ENCODE results near the gene GPER1.
"Not testable (repeated sequence)": the region's sequence is repeated elsewhere in the genome, so short reads cannot be mapped to it uniquely, and the experiment has no call there.

GPER1 gene

GRCh38 chr7:1114088-1114487, 26.2 kb downstream of the GPER1 start:
- in situ Hi-C loops (cut with MboI; ENCODE audit: low sequenced_read_pairs), result no loop called here
- DNase-seq (ENCODE audit: low spot score in 2 of 2), result no peak
- Histone ChIP-seq H3K36me3 (replicated peaks) (no peaks in the 10 kb centered on the region), H3K4me3 (no peak overlapping the region), H3K9me3 (no peaks in the 10 kb centered on the region), H3K4me1 (no peaks in the 10 kb centered on the region), H3K27me3 (ENCODE audit: low read depth) (no peaks in the 10 kb centered on the region)

DNA sequence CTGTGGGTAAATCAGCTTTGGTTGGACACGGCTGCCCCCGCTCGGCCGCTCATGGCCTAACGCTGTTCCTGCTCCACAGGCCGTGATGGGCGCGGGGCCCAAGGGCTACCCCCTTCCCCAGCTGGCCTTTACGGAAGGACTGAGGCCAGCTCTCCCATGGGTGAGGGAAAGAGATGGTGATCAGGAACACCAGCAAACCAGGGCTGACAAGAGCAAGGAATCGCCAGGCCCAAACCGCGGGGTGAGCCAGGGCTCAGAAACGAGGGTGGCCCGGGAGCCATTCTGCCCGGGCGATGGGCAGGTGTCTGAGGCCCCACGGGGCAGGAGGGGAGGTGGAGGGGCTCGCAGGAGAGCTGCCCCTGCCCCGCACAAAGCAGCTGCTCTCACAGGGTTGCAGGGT, 26.6 kb downstream of the GPER1 start:
- Histone ChIP-seq H3K36me3 (replicated peaks) (no peaks in the 10 kb centered on the region), H3K4me3 (no peak overlapping the region), H3K9me3 (no peaks in the 10 kb centered on the region), H3K27me3 (ENCODE audit: low read depth) (no peaks in the 10 kb centered on the region), H3K4me1 (no peaks in the 10 kb centered on the region)
- in situ Hi-C loops (cut with MboI; ENCODE audit: low sequenced_read_pairs), result no loop called here
- DNase-seq (ENCODE audit: low spot score in 2 of 2), result no peak

GRCh38 chr7:1115171-1116045, 27.5 kb downstream of the GPER1 start:
- H3K36me3 ChIP-seq (replicated peaks); H3K9me3 ChIP-seq; in situ Hi-C loops (cut with MboI; ENCODE audit: low sequenced_read_pairs); H3K27me3 ChIP-seq (ENCODE audit: low read depth); DNase-seq (ENCODE audit: low spot score in 2 of 2); H3K4me3 ChIP-seq; H3K4me1 ChIP-seq: not testable (repeated sequence)

DNA sequence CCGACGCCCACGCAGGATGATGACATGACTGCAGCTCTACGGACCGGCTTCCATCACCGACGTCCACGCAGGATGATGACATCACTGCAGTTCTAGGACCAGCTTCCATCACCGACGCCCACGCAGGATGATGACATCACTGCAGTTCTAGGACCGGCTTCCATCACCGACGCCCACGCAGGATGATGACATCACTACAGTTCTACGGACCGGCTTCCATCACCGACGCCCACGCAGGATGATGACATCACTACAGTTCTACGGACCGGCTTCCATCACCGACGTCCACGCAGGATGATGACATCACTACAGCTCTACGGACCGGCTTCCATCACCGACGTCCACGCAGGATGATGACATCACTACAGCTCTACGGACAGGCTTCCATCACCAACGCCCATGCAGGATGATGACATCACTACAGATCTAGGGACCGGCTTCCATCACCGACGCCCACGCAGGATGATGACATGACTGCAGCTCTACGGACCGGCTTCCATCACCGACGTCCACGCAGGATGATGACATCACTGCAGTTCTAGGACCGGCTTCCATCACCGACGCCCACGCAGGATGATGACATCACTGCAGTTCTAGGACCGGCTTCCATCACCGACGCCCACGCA, 28.6 kb downstream of the GPER1 start:
- H3K36me3 ChIP-seq (replicated peaks); DNase-seq (ENCODE audit: low spot score in 2 of 2); H3K27me3 ChIP-seq (ENCODE audit: low read depth); in situ Hi-C loops (cut with MboI; ENCODE audit: low sequenced_read_pairs); H3K9me3 ChIP-seq; H3K4me1 ChIP-seq; H3K4me3 ChIP-seq: not testable (repeated sequence)

- Histone ChIP-seq H3K27me3 (ENCODE audit: low read depth) (no peaks in the 10 kb centered on the region), H3K4me1 (no peaks in the 10 kb centered on the region), H3K9me3 (no peaks in the 10 kb centered on the region), H3K4me3 (no peak overlapping the region), H3K36me3 (replicated peaks) (no peaks in the 10 kb centered on the region)
- DNase-seq (ENCODE audit: low spot score in 2 of 2), result no peak
- in situ Hi-C loops (cut with MboI; ENCODE audit: low sequenced_read_pairs), result no loop called here
These were observed 29.5 kb downstream of the GPER1 start for GRCh38 chr7:1117321-1117928.

- in situ Hi-C loops (cut with MboI; ENCODE audit: low sequenced_read_pairs), result no loop called here
- no peak for DNase-seq (ENCODE audit: low spot score in 2 of 2)
- Histone ChIP-seq H3K4me1 (no peaks in the 10 kb centered on the region), H3K36me3 (replicated peaks) (no peaks in the 10 kb centered on the region), H3K4me3 (no peak overlapping the region), H3K9me3 (no peaks in the 10 kb centered on the region), H3K27me3 (ENCODE audit: low read depth) (no peaks in the 10 kb centered on the region)
These were observed 31.3 kb downstream of the GPER1 start for GRCh38 chr7:1119201-1119600.

DNA sequence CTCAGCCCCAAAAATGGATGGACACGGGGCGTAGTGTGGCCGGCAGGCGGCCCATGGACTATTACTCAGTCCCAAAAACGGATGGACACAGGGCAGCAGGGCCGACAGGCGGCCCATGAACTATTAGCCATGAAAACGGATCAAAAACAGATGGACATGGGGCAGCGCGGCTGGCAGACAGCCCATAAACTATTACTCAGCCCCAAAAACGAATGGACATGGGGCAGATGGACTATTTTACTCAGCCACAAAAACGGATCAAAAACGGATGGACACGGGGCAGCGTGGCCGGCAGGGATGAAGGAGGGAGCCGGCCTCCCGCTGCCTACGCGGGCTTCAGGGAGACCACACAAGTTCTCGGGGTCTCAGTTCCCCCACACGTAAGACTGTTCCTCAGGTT, 32.9 kb downstream of the GPER1 start:
- Histone ChIP-seq H3K4me1 (no peaks in the 10 kb centered on the region), H3K27me3 (ENCODE audit: low read depth) (no peaks in the 10 kb centered on the region), H3K4me3 (no peak overlapping the region), H3K9me3 (no peaks in the 10 kb centered on the region), H3K36me3 (replicated peaks) (0 out of 2 replicates have a peak, but pooled peaks cover 4% of the 10 kb centered on the region)
- no peak for DNase-seq (ENCODE audit: low spot score in 2 of 2)
- in situ Hi-C loops (cut with MboI; ENCODE audit: low sequenced_read_pairs), result no loop called here

DNA sequence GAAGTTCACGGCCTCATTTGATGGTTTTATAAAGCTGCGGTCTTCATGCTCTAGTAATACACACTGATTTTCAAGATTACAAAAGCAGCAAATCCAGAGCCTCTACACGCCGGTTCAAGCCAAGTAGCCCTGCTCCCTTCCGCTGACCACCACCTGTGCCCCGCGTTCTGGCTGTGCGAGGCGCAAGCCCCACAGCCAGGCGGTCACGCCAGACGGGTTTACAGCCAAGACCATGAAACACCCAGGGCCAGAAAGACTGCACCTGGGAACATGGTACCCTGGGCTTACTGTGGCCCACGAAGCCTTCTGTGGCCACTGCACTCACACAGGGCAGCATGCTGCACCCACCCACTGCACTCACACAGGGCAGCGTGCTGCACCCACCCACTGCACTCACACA, 33.6 kb downstream of the GPER1 start:
- H3K9me3 ChIP-seq, result no peaks in the 10 kb centered on the region
- no peak for DNase-seq (ENCODE audit: low spot score in 2 of 2)
- H3K36me3 ChIP-seq (replicated peaks), result peaks cover 7% of the 10 kb centered on the region
- no peaks in the 10 kb centered on the region for H3K27me3 ChIP-seq (ENCODE audit: low read depth)
- no peak overlapping the region for H3K4me3 ChIP-seq
- in situ Hi-C loops (cut with MboI; ENCODE audit: low sequenced_read_pairs), result no loop called here
- no peaks in the 10 kb centered on the region for H3K4me1 ChIP-seq

- peaks cover 13% of the 10 kb centered on the region for H3K36me3 ChIP-seq (replicated peaks)
- in situ Hi-C loops (cut with MboI; ENCODE audit: low sequenced_read_pairs), result no loop called here
- no peaks in the 10 kb centered on the region for H3K9me3 ChIP-seq
- no peaks in the 10 kb centered on the region for H3K4me1 ChIP-seq
- DNase-seq (ENCODE audit: low spot score in 2 of 2), result no peak
- no peak overlapping the region for H3K4me3 ChIP-seq
- H3K27me3 ChIP-seq (ENCODE audit: low read depth), result no peaks in the 10 kb centered on the region
These were observed 34.2 kb downstream of the GPER1 start for GRCh38 chr7:1121886-1122831.

GRCh38 chr7:1122832-1123501, 35.1 kb downstream of the GPER1 start:
- no peaks in the 10 kb centered on the region for H3K4me1 ChIP-seq
- H3K9me3 ChIP-seq, result no peaks in the 10 kb centered on the region
- H3K27me3 ChIP-seq (ENCODE audit: low read depth), result no peaks in the 10 kb centered on the region
- peaks cover 13% of the 10 kb centered on the region for H3K36me3 ChIP-seq (replicated peaks)
- in situ Hi-C loops (cut with MboI; ENCODE audit: low sequenced_read_pairs), result no loop called here
- no peak overlapping the region for H3K4me3 ChIP-seq
- DNase-seq (ENCODE audit: low spot score in 2 of 2), result no peak

- H3K36me3 ChIP-seq (replicated peaks), result peaks cover 13% of the 10 kb centered on the region
- in situ Hi-C loops (cut with MboI; ENCODE audit: low sequenced_read_pairs), result no loop called here
- H3K4me1 ChIP-seq, result no peaks in the 10 kb centered on the region
- peak in 1 of 2 experiments; percentile 34 for DNase-seq (ENCODE audit: low spot score in 2 of 2)
- H3K9me3 ChIP-seq, result no peaks in the 10 kb centered on the region
- no peaks in the 10 kb centered on the region for H3K27me3 ChIP-seq (ENCODE audit: low read depth)
- no peak overlapping the region for H3K4me3 ChIP-seq
These were observed 35.8 kb downstream of the GPER1 start for GRCh38 chr7:1123715-1124114.

DNA sequence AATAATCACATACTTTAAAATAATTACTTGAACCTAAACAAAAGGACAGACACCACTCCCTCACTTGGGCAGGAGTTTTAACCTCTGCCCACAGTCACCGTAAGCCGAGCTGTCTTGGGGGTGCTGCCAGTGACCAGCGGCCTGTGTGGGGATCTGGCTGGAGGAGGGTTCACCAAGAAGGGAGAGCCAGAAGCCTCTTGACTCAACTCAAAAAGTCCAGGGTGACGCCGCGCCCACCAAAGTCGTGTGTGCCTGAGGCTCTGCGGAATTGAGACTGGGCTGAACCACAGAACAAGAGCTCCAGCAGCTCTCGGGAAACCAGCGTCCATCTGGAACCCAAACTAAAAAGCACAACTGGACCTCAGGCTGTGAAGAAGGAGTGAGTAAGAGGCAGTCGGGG, 36.3 kb downstream of the GPER1 start:
- Histone ChIP-seq H3K9me3 (no peaks in the 10 kb centered on the region), H3K27me3 (ENCODE audit: low read depth) (no peaks in the 10 kb centered on the region), H3K4me1 (no peaks in the 10 kb centered on the region), H3K4me3 (no peak overlapping the region), H3K36me3 (replicated peaks) (peaks cover 13% of the 10 kb centered on the region)
- no peak for DNase-seq (ENCODE audit: low spot score in 2 of 2)
- in situ Hi-C loops (cut with MboI; ENCODE audit: low sequenced_read_pairs), result no loop called here

All from HAP-1 (cell line).